ENCODE results near the gene DLG5. TPM values are rescaled to one million over a fixed set of nuclear protein-coding genes. Genes with fewer than 3 reads are reported as not detected.
A peak's percentile ranks its signal among the peaks of the same experiment; 100 is the strongest.

DLG5 gene
- 64.5 TPM for total RNA-seq (ENCODE audit: unreplicated experiment)
- long read RNA-seq, partial matches to known transcripts, result 4 of 7 reads
- long read RNA-seq, other reads (novel, unspliced or antisense), result 3 of 7 reads

- DNase-seq (ENCODE audit: low spot score), result peak; percentile 50
- Mint-ChIP-seq H3K4me3 (ENCODE audit: unreplicated experiment) (peak within 1 kb of the TSS; percentile 91), H3K4me1 (ENCODE audit: unreplicated experiment) (peaks cover 34% of the 10 kb centered on the region), H3K27me3 (ENCODE audit: unreplicated experiment) (peaks cover 15% of the 10 kb centered on the region), H3K9me3 (ENCODE audit: unreplicated experiment) (no peaks in the 10 kb centered on the region), H3K36me3 (ENCODE audit: low read depth, unreplicated experiment) (peaks cover 10% of the 10 kb centered on the region), H3K27ac (ENCODE audit: unreplicated experiment) (peak within 1 kb of the TSS; percentile 48)
- peak; percentile 41 for TF ChIP-seq CTCF (IDR thresholded peaks at IDR 0.05; ENCODE audit: unreplicated experiment)
Observed at GRCh38 chr10:77926566-77927401, at the start of gene DLG5. DLG5 (minus strand) TSS chr10:77926755; CDS start chr10:77926520, 235 bp downstream.

- TF ChIP-seq CTCF (IDR thresholded peaks at IDR 0.05; ENCODE audit: unreplicated experiment), result no peak
- no peaks in the 10 kb centered on the region for H3K9me3 Mint-ChIP-seq (ENCODE audit: unreplicated experiment)
- H3K4me1 Mint-ChIP-seq (ENCODE audit: unreplicated experiment), result peaks cover 8% of the 10 kb centered on the region
- peaks cover 10% of the 10 kb centered on the region for H3K36me3 Mint-ChIP-seq (ENCODE audit: low read depth, unreplicated experiment)
- peaks cover 2% of the 10 kb centered on the region for H3K27me3 Mint-ChIP-seq (ENCODE audit: unreplicated experiment)
- H3K27ac Mint-ChIP-seq (ENCODE audit: unreplicated experiment), result peak overlapping the region; percentile 72
- no peak for DNase-seq (ENCODE audit: low spot score)
- no peak overlapping the region for H3K4me3 Mint-ChIP-seq (ENCODE audit: unreplicated experiment)
Observed at GRCh38 chr10:77975086-77975666, 48.6 kb upstream of the DLG5 start.

- Mint-ChIP-seq H3K27me3 (ENCODE audit: unreplicated experiment) (peaks cover 2% of the 10 kb centered on the region), H3K9me3 (ENCODE audit: unreplicated experiment) (no peaks in the 10 kb centered on the region), H3K27ac (ENCODE audit: unreplicated experiment) (peak overlapping the region; percentile 15), H3K4me3 (ENCODE audit: unreplicated experiment) (no peak overlapping the region), H3K36me3 (ENCODE audit: low read depth, unreplicated experiment) (peaks cover 7% of the 10 kb centered on the region), H3K4me1 (ENCODE audit: unreplicated experiment) (peaks cover 8% of the 10 kb centered on the region)
- peak; percentile 46 for TF ChIP-seq CTCF (IDR thresholded peaks at IDR 0.05; ENCODE audit: unreplicated experiment)
- peak; percentile 58 for DNase-seq (ENCODE audit: low spot score)
Observed at GRCh38 chr10:77974396-77975074, 48.0 kb upstream of the DLG5 start.

GRCh38 chr10:77973276-77973675 lies 46.7 kb upstream of the DLG5 start:
- H3K27ac Mint-ChIP-seq (ENCODE audit: unreplicated experiment), result no peak overlapping the region
- DNase-seq (ENCODE audit: low spot score), result no peak
- TF ChIP-seq CTCF (IDR thresholded peaks at IDR 0.05; ENCODE audit: unreplicated experiment), result no peak
- no peak overlapping the region for H3K4me3 Mint-ChIP-seq (ENCODE audit: unreplicated experiment)
- peaks cover 2% of the 10 kb centered on the region for H3K27me3 Mint-ChIP-seq (ENCODE audit: unreplicated experiment)
- H3K4me1 Mint-ChIP-seq (ENCODE audit: unreplicated experiment), result peaks cover 8% of the 10 kb centered on the region
- no peaks in the 10 kb centered on the region for H3K9me3 Mint-ChIP-seq (ENCODE audit: unreplicated experiment)
- peaks cover 4% of the 10 kb centered on the region for H3K36me3 Mint-ChIP-seq (ENCODE audit: low read depth, unreplicated experiment)

All from endothelial cell (in vitro differentiated cells).